Cardiac septum (tissue), 1 donor: ENCODE results near the gene MYH7B. TPM values are rescaled to one million over a fixed set of nuclear protein-coding genes. Genes with fewer than 3 reads are reported as not detected.

Source experiments
- DNase-seq: peaks from one replicate; pipeline ENCODE4 v3.0.0-alpha.2; 2020; ENCODE audit warnings: low spot score
- intact Hi-C: fragments of 100-400 bp; cut with DNase I; formaldehyde crosslinking; loops from one replicate; pipeline ENCODE4 v1.14.0; 2022
- microRNA-seq: library from miRNA; unstranded; fragments of <30 nt; microRNA quantifications from one replicate; pipeline ENCODE4 v1.2.0, GENCODE V29; 2020
- total RNA-seq: library from RNA; stranded (reverse); fragmentation: NEBNext Ultra II Directional; extraction: Animal tissue kit (Norgen Biotek cat#: 25700); gene quantifications from one replicate; pipeline ENCODE4 v1.2.1, GENCODE V29; 2021
- donor health status: DM: no; HTN: no; CAD: no.

The MYH7B gene
- total RNA-seq, 1 donor from 2014 or later = 238 TPM

GRCh38 chr20:35000922-35001595 lies 45.4 kb downstream of the MYH7B start:
- intact Hi-C loops = no loop called here
- DNase-seq = no peak

GRCh38 chr20:35001596-35002362 lies 46.1 kb downstream of the MYH7B start:
- peak; percentile 75 for DNase-seq
- intact Hi-C loops = no loop called here

GRCh38 chr20:35002426-35003210 lies 47.0 kb downstream of the MYH7B start:
- intact Hi-C loops = no loop called here
- peak; percentile 66 for DNase-seq

- DNase-seq = peak; percentile 72
- intact Hi-C loops = no loop called here
Observed at GRCh38 chr20:35003211-35004031, 47.8 kb downstream of the MYH7B start.

GRCh38 chr20:35004051-35004725 lies 48.5 kb downstream of the MYH7B start:
- intact Hi-C loops = no loop called here
- peak; percentile 61 for DNase-seq

GRCh38 chr20:35004749-35005462 lies 49.2 kb downstream of the MYH7B start:
- DNase-seq = peak; percentile 54

More at GRCh38 chr20:35004749-35005462, 49.2 kb downstream of the MYH7B start:
- intact Hi-C loops = loop anchor here (5.0 kb wide), 1 partner anchor 133 kb away; the partner anchor contains the start of gene GGT7

Small RNA genes within 50 kb of the gene (microRNA-seq; reads per million reads assigned to microRNA genes)
- gene MIR499A (not detected), gene MIR499B (not detected)

Other genes with a start within 250 kb of the MYH7B start
- 18.5 TPM for gene NCOA6, start 130.2 kb upstream of the MYH7B start, total RNA-seq
- gene GGT7, start 83.0 kb upstream of the MYH7B start, total RNA-seq = 20.1 TPM
- 73.8 TPM for gene ACSS2, start 79.3 kb upstream of the MYH7B start, total RNA-seq
- gene GSS, start 62 bp upstream of the MYH7B start, total RNA-seq = 27.5 TPM
- gene TRPC4AP, start 136.9 kb downstream of the MYH7B start, total RNA-seq = 34.9 TPM
- gene EDEM2, start 191.5 kb downstream of the MYH7B start, total RNA-seq = 11.5 TPM
- 5.4 TPM for gene PROCR, start 216.2 kb downstream of the MYH7B start, total RNA-seq